Spleen (tissue), 7 donors: ENCODE data around the gene VPS39.

Source experiments
- POLR2A ChIP-seq, 3 donors: fragments of 450-650 bp; IDR thresholded peaks; one replicate each; pipeline ENCODE4 v1.5.1; 2017; ENCODE audit warnings: antibody characterized with exemption in 3 of 3, mild to moderate bottlenecking in 1 of 3
- POLR2AphosphoS5 ChIP-seq, 3 donors: sonication (generic); formaldehyde crosslinking; IDR thresholded peaks; one replicate each; pipeline ENCODE4 v1.5.1; 2017; ENCODE audit warnings: antibody characterized with exemption in 3 of 3
- TF ChIP-seq, protein P1 (sequence below), 11 experiments: fragments of 200-600 bp in 7 of 11; fragments of 450-650 bp in 4 of 11; sonication (generic) in 4 of 11; IDR thresholded peaks in 8 of 11; conservative IDR thresholded peaks in 3 of 11; 1 replicate in 7 of 11; 2 replicates in 4 of 11; pipeline versions ENCODE4 v1.4.0 to v1.8.0; 2016 to 2021; ENCODE audit warnings: antibody characterized with exemption in 11 of 11, inconsistent platforms in 4 of 11, mild to moderate bottlenecking in 1 of 11
- donor health status: DM: no; HTN: no; CAD: no; lungs with moderate emphysema.
- donor health status: DM: no; HTN: no; CAD: no.
- donor health status: DM: no; HTN: no; CAD: no.

DNA sequence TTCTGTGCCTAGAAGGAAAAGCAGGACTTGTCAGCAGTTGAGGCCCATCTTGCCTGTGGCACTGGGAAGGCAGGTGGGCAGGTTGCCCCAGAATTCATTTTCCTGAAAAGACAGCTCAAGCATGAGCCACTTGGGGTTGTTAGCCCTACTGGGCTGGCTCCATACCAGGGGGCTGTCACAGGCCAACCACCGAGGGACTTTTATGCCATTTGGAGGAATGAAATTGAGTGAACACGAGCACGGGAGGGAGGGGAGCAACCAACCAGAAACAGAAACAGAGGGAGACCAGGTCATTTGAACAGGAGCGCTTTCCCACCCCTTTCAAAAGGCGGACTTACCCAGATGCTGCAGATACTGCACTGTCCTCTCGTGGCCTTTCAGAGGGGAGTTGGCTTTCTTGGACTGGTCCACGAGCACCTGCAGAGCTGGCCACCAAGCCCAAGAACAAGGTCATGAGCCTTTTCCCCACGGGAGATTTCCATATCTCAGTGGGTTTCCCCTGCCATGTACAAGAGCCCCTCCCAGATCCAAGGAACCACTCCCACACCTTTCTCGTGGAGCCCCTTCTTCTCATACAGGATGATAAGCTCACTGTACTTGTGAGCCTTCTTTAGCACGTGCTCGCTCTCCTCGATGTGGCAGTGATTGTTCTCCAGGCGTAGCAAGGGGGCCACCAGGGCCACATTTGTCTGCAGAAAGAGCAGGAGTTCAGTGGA, 41.7 kb downstream of the VPS39 start:
- TF ChIP-seq, protein P1, sequence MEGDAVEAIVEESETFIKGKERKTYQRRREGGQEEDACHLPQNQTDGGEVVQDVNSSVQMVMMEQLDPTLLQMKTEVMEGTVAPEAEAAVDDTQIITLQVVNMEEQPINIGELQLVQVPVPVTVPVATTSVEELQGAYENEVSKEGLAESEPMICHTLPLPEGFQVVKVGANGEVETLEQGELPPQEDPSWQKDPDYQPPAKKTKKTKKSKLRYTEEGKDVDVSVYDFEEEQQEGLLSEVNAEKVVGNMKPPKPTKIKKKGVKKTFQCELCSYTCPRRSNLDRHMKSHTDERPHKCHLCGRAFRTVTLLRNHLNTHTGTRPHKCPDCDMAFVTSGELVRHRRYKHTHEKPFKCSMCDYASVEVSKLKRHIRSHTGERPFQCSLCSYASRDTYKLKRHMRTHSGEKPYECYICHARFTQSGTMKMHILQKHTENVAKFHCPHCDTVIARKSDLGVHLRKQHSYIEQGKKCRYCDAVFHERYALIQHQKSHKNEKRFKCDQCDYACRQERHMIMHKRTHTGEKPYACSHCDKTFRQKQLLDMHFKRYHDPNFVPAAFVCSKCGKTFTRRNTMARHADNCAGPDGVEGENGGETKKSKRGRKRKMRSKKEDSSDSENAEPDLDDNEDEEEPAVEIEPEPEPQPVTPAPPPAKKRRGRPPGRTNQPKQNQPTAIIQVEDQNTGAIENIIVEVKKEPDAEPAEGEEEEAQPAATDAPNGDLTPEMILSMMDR (IDR thresholded peaks at IDR 0.05 in 8 of 11, conservative IDR thresholded peaks at IDR 0.05 in 3 of 11) = no peak
- TF ChIP-seq POLR2A (IDR thresholded peaks at IDR 0.05) = no peak
- TF ChIP-seq POLR2AphosphoS5 (IDR thresholded peaks at IDR 0.05) = no peak
